RWPE2 (cell line): ENCODE data around the gene CCDC190.

Experiments
- ATAC-seq: fragments of 200-7000 bp; cut with Tn5 transposase; 3 replicates; pipeline ENCODE4 v1.9.1; 2021; ENCODE audit warnings: low read depth
- DNase-seq: peaks from one replicate; pipeline ENCODE4 v3.0.0-alpha.2; 2020; ENCODE audit warnings: low spot score
- H3K27ac ChIP-seq: fragments of 450-650 bp; 2 replicates; pipeline ENCODE4 v1.5.1; 2017; ENCODE audit warnings: mild to moderate bottlenecking; ENCODE audit not compliant: poor library complexity, severe bottlenecking
- H3K27me3 ChIP-seq: fragments of 250-450 bp; sonication (Bioruptor Pico); 2 replicates; pipeline ENCODE4 v1.5.1; 2021; ENCODE audit warnings: mild to moderate bottlenecking, moderate library complexity; ENCODE audit not compliant: insufficient read depth, poor library complexity, severe bottlenecking
- H3K36me3 ChIP-seq: fragments of 250-450 bp; sonication (Bioruptor Pico); 2 replicates; pipeline ENCODE4 v1.5.1; 2020; ENCODE audit warnings: low read depth, mild to moderate bottlenecking, moderate library complexity
- H3K4me1 ChIP-seq: fragments of 250-450 bp; sonication (Bioruptor Pico); 2 replicates; pipeline ENCODE4 v1.5.1; 2021; ENCODE audit warnings: mild to moderate bottlenecking, moderate library complexity; ENCODE audit not compliant: insufficient read depth, poor library complexity, severe bottlenecking
- H3K4me3 ChIP-seq: fragments of 250-450 bp; sonication (Bioruptor Pico); 2 replicates; pipeline ENCODE4 v1.5.1; 2021; ENCODE audit warnings: mild to moderate bottlenecking, moderate library complexity; ENCODE audit not compliant: severe bottlenecking
- H3K9me3 ChIP-seq: fragments of 250-450 bp; sonication (Bioruptor Pico); 2 replicates; pipeline ENCODE4 v1.5.1; 2021; ENCODE audit warnings: mild to moderate bottlenecking, moderate library complexity; ENCODE audit not compliant: severe bottlenecking
- CTCF ChIP-seq: fragments of 450-650 bp; IDR thresholded peaks from one replicate; pipeline ENCODE4 v1.5.1; 2017; ENCODE audit warnings: mild to moderate bottlenecking, moderate library complexity; ENCODE audit not compliant: poor library complexity, severe bottlenecking

The CCDC190 gene

GRCh38 chr1:162844153-162844552 is 16.8 kb downstream of the CCDC190 start:
- ATAC-seq (no peak), DNase-seq (no peak)
- H3K36me3 ChIP-seq: no peaks in the 10 kb centered on the region
- no peaks in the 10 kb centered on the region for H3K9me3 ChIP-seq
- no peaks in the 10 kb centered on the region for H3K27me3 ChIP-seq
- no peak overlapping the region for H3K27ac ChIP-seq
- no peak overlapping the region for H3K4me3 ChIP-seq
- no peaks in the 10 kb centered on the region for H3K4me1 ChIP-seq
- no peak for TF ChIP-seq CTCF

GRCh38 chr1:162840250-162840839 is 20.6 kb downstream of the CCDC190 start:
- DNase-seq (no peak), ATAC-seq (no peak)
- Histone ChIP-seq H3K36me3 (no peaks in the 10 kb centered on the region), H3K4me3 (no peak overlapping the region), H3K27ac (no peak overlapping the region), H3K9me3 (no peaks in the 10 kb centered on the region), H3K4me1 (no peaks in the 10 kb centered on the region), H3K27me3 (no peaks in the 10 kb centered on the region)
- TF ChIP-seq CTCF: no peak

- no peak for TF ChIP-seq CTCF
- H3K4me1 ChIP-seq: no peaks in the 10 kb centered on the region
- H3K27ac ChIP-seq: no peak overlapping the region
- H3K9me3 ChIP-seq: no peaks in the 10 kb centered on the region
- H3K27me3 ChIP-seq: no peaks in the 10 kb centered on the region
- no peak overlapping the region for H3K4me3 ChIP-seq
- DNase-seq (no peak), ATAC-seq (no peak)
- H3K36me3 ChIP-seq: no peaks in the 10 kb centered on the region
These were observed 22.1 kb downstream of the CCDC190 start for GRCh38 chr1:162838863-162839262.

GRCh38 chr1:162835157-162835899 is 25.6 kb downstream of the CCDC190 start:
- ATAC-seq (no peak), DNase-seq (no peak)
- Histone ChIP-seq H3K9me3 (no peaks in the 10 kb centered on the region), H3K4me1 (no peaks in the 10 kb centered on the region), H3K36me3 (no peaks in the 10 kb centered on the region), H3K27me3 (no peaks in the 10 kb centered on the region), H3K4me3 (no peak overlapping the region), H3K27ac (no peak overlapping the region)
- no peak for TF ChIP-seq CTCF

- ATAC-seq (no peak), DNase-seq (no peak)
- Histone ChIP-seq H3K27me3 (no peaks in the 10 kb centered on the region), H3K36me3 (no peaks in the 10 kb centered on the region), H3K4me1 (no peaks in the 10 kb centered on the region), H3K27ac (no peak overlapping the region), H3K9me3 (no peaks in the 10 kb centered on the region), H3K4me3 (no peak overlapping the region)
- TF ChIP-seq CTCF: no peak
These were observed 28.5 kb downstream of the CCDC190 start for GRCh38 chr1:162832470-162832869.
